GM12801 (cell line): ENCODE measurements around the gene WDR4.

Source experiments
- TF ChIP-seq, protein P1 (sequence below): IDR thresholded peaks from one replicate; pipeline ENCODE4 v1.5.1; 2011; ENCODE audit warnings: control low read depth; ENCODE audit not compliant: insufficient read length; ENCODE audit errors: extremely low read depth

WDR4 gene

GRCh38 chr21:42864815-42865775, 14.2 kb downstream of the WDR4 start:
- TF ChIP-seq, protein P1, sequence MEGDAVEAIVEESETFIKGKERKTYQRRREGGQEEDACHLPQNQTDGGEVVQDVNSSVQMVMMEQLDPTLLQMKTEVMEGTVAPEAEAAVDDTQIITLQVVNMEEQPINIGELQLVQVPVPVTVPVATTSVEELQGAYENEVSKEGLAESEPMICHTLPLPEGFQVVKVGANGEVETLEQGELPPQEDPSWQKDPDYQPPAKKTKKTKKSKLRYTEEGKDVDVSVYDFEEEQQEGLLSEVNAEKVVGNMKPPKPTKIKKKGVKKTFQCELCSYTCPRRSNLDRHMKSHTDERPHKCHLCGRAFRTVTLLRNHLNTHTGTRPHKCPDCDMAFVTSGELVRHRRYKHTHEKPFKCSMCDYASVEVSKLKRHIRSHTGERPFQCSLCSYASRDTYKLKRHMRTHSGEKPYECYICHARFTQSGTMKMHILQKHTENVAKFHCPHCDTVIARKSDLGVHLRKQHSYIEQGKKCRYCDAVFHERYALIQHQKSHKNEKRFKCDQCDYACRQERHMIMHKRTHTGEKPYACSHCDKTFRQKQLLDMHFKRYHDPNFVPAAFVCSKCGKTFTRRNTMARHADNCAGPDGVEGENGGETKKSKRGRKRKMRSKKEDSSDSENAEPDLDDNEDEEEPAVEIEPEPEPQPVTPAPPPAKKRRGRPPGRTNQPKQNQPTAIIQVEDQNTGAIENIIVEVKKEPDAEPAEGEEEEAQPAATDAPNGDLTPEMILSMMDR = no peak

- TF ChIP-seq, protein P1 = no peak
Measured at GRCh38 chr21:42864286-42864685, 15.1 kb downstream of the WDR4 start.

- TF ChIP-seq, protein P1 = no peak
Measured at GRCh38 chr21:42863504-42863870, 15.9 kb downstream of the WDR4 start.

- TF ChIP-seq, protein P1 = no peak
Measured at GRCh38 chr21:42862774-42863503, 16.4 kb downstream of the WDR4 start.

- TF ChIP-seq, protein P1 = no peak
Measured at GRCh38 chr21:42861848-42862400, 17.4 kb downstream of the WDR4 start.

- TF ChIP-seq, protein P1 = no peak
Measured at GRCh38 chr21:42861311-42861847, 18.0 kb downstream of the WDR4 start.

- TF ChIP-seq, protein P1 = no peak
Measured at GRCh38 chr21:42860345-42860744, 19.0 kb downstream of the WDR4 start.
